ENCODE results near the gene ICAM4. TPM values are rescaled to one million over a fixed set of nuclear protein-coding genes. Genes with fewer than 3 reads are reported as not detected.

Gene ICAM4
- total RNA-seq (2022; extraction: Qiagen RNA extraction; ENCODE audit: low read depth), result 0.10 to 0.12 TPM in 2 of 5 replicates, not detected in the others

GRCh38 chr19:10286803-10287737, at the start of gene ICAM4:
TSS of gene ICAM4 (plus strand) at chr19:10286955. CDS start at chr19:10287013, 58 bp downstream.

GRCh38 chr19:10251792-10252694, 34.7 kb upstream of the ICAM4 start, which contains the start of gene MRPL4:
TSS of gene MRPL4 (plus strand) at chr19:10252214. CDS start at chr19:10252254, 40 bp downstream.

DNA sequence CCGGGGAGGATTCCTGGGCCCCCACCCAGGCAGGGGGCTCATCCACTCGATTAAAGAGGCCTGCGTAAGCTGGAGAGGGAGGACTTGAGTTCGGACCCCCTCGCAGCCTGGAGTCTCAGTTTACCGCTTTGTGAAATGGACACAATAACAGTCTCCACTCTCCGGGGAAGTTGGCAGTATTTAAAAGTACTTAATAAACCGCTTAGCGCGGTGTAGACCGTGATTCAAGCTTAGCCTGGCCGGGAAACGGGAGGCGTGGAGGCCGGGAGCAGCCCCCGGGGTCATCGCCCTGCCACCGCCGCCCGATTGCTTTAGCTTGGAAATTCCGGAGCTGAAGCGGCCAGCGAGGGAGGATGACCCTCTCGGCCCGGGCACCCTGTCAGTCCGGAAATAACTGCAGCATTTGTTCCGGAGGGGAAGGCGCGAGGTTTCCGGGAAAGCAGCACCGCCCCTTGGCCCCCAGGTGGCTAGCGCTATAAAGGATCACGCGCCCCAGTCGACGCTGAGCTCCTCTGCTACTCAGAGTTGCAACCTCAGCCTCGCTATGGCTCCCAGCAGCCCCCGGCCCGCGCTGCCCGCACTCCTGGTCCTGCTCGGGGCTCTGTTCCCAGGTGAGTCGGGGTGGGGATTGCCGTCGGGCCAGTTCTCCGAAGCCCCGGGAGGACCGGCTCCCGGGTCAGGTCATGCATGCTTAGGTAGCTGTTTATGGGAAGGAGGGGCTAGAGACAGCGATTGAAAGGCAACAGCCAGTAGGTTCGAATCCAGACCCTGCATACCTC, 15.9 kb upstream of the ICAM4 start, which contains the start of gene ICAM1:
ICAM1 (plus strand) TSS at position 505 of the 779 bp plus-strand sequence; CDS start at position 545, 40 bp downstream.

DNA sequence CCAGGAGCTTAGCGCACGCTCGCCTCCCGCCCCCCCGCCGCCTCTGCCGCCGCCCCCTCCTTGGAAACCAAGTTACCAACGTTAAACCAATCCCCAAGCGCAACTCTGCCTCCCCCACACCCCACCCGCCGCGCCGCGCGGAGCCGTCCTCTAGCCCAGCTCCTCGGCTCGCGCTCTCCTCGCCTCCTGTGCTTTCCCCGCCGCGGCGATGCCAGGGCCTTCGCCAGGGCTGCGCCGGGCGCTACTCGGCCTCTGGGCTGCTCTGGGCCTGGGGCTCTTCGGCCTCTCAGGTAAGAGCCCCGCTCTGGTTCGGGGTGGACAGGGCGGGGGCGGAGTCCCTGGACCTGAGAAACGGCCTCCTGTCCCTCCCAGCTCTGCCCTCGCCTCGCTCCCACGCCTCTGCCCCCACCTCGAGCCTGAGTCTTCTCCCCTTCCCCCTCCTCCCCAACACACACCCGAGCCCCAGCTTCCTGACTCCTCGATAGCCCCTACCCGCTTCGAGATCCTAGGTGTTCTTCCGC, 3.1 kb downstream of the ICAM4 start, which contains the start of gene ICAM5:
ICAM5 (plus strand) TSS at position 117 of the 521 bp plus-strand sequence; CDS start at position 209, 92 bp downstream.

DNA sequence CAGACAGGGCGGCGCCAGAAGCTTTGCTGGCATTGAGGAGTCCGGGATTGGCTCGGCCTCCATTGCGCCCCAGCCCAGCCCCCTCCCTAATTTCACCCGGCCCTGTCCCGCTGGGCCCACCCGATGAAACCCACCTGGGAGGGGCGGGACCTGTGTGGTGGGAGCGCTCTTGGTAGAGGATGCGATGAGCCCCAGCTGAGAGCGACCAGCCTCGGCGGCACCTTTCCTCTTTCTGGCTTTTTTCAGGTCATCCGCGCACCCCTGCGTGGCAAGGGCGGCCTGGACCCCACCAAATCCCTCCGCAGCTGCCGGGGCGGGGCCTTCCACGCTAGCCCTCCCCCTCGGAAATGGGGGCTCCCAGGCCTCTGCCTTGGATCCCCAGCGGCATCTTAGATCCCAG, 22.7 kb downstream of the ICAM4 start, which contains the start of gene ZGLP1:
ZGLP1 (minus strand) TSS at position 393 of the 400 bp plus-strand sequence.

DNA sequence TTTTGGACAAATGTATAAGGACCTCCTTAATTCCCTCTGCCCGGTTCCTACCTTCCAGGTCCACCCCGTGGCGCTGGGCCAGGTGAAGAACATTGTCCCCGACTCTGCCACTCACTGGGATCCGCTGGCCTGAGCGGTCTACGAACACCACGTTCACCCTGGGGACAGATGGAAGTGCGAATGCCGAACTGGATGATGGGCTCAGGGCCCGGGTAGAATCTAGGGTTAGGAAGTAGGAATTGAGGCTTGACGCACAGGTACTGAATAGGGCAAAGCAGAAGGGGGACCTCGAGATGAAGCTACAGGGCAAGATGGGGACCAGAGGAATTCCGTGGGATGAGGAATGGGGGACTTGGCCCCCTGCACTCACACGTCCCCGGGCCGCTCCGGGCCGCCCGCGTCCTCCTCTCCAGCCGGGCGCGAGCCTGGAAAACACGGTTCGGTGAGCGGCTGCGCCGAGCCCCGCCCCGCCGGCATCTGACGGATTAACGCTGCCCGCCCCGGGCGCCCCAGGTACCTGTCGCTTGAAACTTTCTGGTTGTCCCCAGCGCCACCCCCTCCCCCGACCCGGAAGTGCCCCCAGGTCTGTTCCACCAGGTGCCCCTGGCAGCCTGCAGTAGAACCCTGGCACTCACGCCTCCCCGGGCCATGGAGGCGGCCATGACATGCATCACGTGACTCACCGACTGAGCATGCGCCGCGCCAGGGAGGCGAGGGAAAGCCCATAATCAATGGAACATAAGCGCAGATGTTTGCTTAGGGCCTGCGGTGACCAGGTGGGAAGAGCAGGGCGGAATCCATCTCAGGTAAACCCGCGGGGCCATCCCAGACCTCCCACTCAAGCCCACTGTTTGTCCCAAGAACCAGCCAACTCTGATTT, 28.8 kb downstream of the ICAM4 start, which contains the start of gene FDX2:
FDX2 (minus strand) TSS at position 681 of the 880 bp plus-strand sequence; CDS start at position 662, 19 bp downstream.

GRCh38 chr19:10332965-10333757, 46.4 kb downstream of the ICAM4 start, which contains the start of gene RAVER1:
TSS of gene RAVER1 (minus strand) at chr19:10333529. CDS start at chr19:10333507, 22 bp downstream.

Other genes starting within 250 kb of the ICAM4 start
- 6.0 to 9.3 TPM (median 8.2 TPM) in 5 replicates for gene SHFL, start 200.6 kb upstream of the ICAM4 start, total RNA-seq (2022; extraction: Qiagen RNA extraction; ENCODE audit: low read depth)
- 0.05 to 0.14 TPM (median 0.12 TPM) in 3 of 5 replicates, not detected in the others for gene ANGPTL6, start 184.3 kb upstream of the ICAM4 start, total RNA-seq (2022; extraction: Qiagen RNA extraction; ENCODE audit: low read depth)
- gene PPAN, start 180.6 kb upstream of the ICAM4 start, total RNA-seq (2022; extraction: Qiagen RNA extraction; ENCODE audit: low read depth), result 39.6 to 57.2 TPM (median 57.1 TPM) in 5 replicates
- gene P2RY11, start 175.3 kb upstream of the ICAM4 start, total RNA-seq (2022; extraction: Qiagen RNA extraction; ENCODE audit: low read depth), result 5.8 to 13.1 TPM (median 7.6 TPM) in 5 replicates
- gene EIF3G, start 167.1 kb upstream of the ICAM4 start, total RNA-seq (2022; extraction: Qiagen RNA extraction; ENCODE audit: low read depth), result 161 to 180 TPM (median 166 TPM) in 5 replicates
- gene DNMT1, start 92.0 kb upstream of the ICAM4 start, total RNA-seq (2022; extraction: Qiagen RNA extraction; ENCODE audit: low read depth), result 51.3 to 66.7 TPM (median 64.7 TPM) in 5 replicates
- gene S1PR2, start 55.6 kb upstream of the ICAM4 start, total RNA-seq (2022; extraction: Qiagen RNA extraction; ENCODE audit: low read depth), result 0.96 to 1.2 TPM (median 1.2 TPM) in 5 replicates
- gene MRPL4, start 34.7 kb upstream of the ICAM4 start, total RNA-seq (2022; extraction: Qiagen RNA extraction; ENCODE audit: low read depth), result 59.0 to 78.7 TPM (median 77.4 TPM) in 5 replicates
- 4.2 to 6.4 TPM (median 5.1 TPM) in 5 replicates for gene ICAM1, start 15.8 kb upstream of the ICAM4 start, total RNA-seq (2022; extraction: Qiagen RNA extraction; ENCODE audit: low read depth)
- gene ICAM5, start 3.0 kb downstream of the ICAM4 start, total RNA-seq (2022; extraction: Qiagen RNA extraction; ENCODE audit: low read depth), result 0.42 to 1.2 TPM (median 0.78 TPM) in 5 replicates
- 1.2 to 4.1 TPM (median 1.8 TPM) in 5 replicates for gene ZGLP1, start 22.9 kb downstream of the ICAM4 start, total RNA-seq (2022; extraction: Qiagen RNA extraction; ENCODE audit: low read depth)
- 22.1 to 41.4 TPM (median 33.1 TPM) in 5 replicates for gene FDX2, start 29.1 kb downstream of the ICAM4 start, total RNA-seq (2022; extraction: Qiagen RNA extraction; ENCODE audit: low read depth)
- 19.7 to 31.8 TPM (median 26.2 TPM) in 5 replicates for gene RAVER1, start 46.6 kb downstream of the ICAM4 start, total RNA-seq (2022; extraction: Qiagen RNA extraction; ENCODE audit: low read depth)
- gene ICAM3, start 52.7 kb downstream of the ICAM4 start, total RNA-seq (2022; extraction: Qiagen RNA extraction; ENCODE audit: low read depth), result 6.5 to 11.4 TPM (median 8.8 TPM) in 5 replicates
- gene TYK2, start 93.6 kb downstream of the ICAM4 start, total RNA-seq (2022; extraction: Qiagen RNA extraction; ENCODE audit: low read depth), result 25.9 to 44.4 TPM (median 43.3 TPM) in 5 replicates
- gene CDC37, start 116.6 kb downstream of the ICAM4 start, total RNA-seq (2022; extraction: Qiagen RNA extraction; ENCODE audit: low read depth), result 163 to 208 TPM (median 188 TPM) in 5 replicates
- gene PDE4A, start 133.6 kb downstream of the ICAM4 start, total RNA-seq (2022; extraction: Qiagen RNA extraction; ENCODE audit: low read depth), result 4.2 to 5.2 TPM (median 4.2 TPM) in 5 replicates
- 51.6 to 75.8 TPM (median 59.7 TPM) in 5 replicates for gene KEAP1, start 216.4 kb downstream of the ICAM4 start, total RNA-seq (2022; extraction: Qiagen RNA extraction; ENCODE audit: low read depth)
- 2.0 to 3.0 TPM (median 2.5 TPM) in 5 replicates for gene S1PR5, start 230.5 kb downstream of the ICAM4 start, total RNA-seq (2022; extraction: Qiagen RNA extraction; ENCODE audit: low read depth)